A549 (cell line): ENCODE results near the gene PLPPR3.

Experiments
- ESRRA ChIP-seq: fragments of 150-350 bp; IDR thresholded peaks from 2 replicates; pipeline ENCODE4 v1.6.1; 2014; ENCODE audit warnings: mild to moderate bottlenecking, low read length, borderline replicate concordance
- MYC ChIP-seq: IDR thresholded peaks from 2 replicates; pipeline ENCODE4 v1.6.1; 2012; ENCODE audit warnings: mild to moderate bottlenecking, inconsistent platforms, low read length, improper control_type of control experiment, borderline replicate concordance

DNA sequence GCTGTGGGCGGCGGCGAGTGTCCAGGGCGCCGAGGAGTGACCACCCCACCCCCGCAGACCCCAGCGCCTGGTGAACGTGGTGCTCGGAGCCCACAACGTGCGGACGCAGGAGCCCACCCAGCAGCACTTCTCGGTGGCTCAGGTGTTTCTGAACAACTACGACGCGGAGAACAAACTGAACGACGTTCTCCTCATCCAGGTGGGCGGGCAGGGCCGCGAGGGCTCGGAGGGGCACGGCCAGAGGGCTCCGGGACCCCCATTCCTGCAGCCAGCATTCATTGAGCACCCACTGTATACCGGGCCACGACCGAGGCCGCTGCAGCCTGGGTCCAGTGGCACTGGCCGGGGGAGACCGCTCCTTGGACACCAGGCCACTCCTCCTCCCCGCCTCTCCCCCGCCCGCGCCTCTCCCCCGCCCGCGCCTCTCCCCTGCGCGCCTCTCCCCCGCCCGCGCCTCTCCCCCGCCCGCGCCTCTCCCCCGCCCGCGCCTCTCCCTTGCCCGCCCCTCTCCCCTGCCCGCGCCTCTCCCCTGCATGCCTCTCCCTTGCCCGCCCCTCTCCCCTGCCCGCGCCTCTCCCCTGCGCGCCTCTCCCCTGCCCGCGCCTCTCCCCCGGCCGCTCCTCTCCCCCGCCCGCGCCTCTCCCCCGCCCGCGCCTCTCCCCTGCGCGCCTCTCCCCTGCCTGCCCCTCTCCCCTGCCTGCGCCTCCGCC lies 22.2 kb upstream of the PLPPR3 start:
- no peak for TF ChIP-seq MYC
- TF ChIP-seq ESRRA: no peak
